B cell (primary cell): ENCODE results near the gene C3orf38. TPM values are rescaled to one million over a fixed set of nuclear protein-coding genes. Genes with fewer than 3 reads are reported as not detected.

ENCODE experiments used
- ATAC-seq: fragments of 200-7000 bp; cut with Tn5 transposase; one replicate; pipeline ENCODE4 v1.10.0; 2021; ENCODE audit warnings: low read depth, mild to moderate bottlenecking, moderate number of reproducible peaks, moderate library complexity
- CTCF ChIA-PET: fragments of 350-600 bp; sonication (Branson Sonifier 250); formaldehyde crosslinking; loops from one replicate; lab custom pipeline; 2021; ENCODE audit warnings: antibody characterized with exemption, inconsistent platforms; lab: Charles Lee
- POLR2A ChIA-PET: fragments of 350-600 bp; sonication (Branson Sonifier 250); formaldehyde crosslinking; loops from one replicate; lab custom pipeline; 2021; ENCODE audit warnings: antibody characterized with exemption; lab: Charles Lee
- DNase-seq: peaks from one replicate; pipeline ENCODE4 v3.0.0; 2013
- H2AFZ ChIP-seq: 2 replicates; pipeline ENCODE4 v1.6.1; 2012; ENCODE audit warnings: mild to moderate bottlenecking, low read depth, low read length; ENCODE audit not compliant: insufficient read depth, poor library complexity, severe bottlenecking
- H3K27ac ChIP-seq, 2 donors: 1 replicate in 1 of 2; 2 replicates in 1 of 2; pipeline ENCODE4 v1.5.1; 2012 to 2013; ENCODE audit warnings: low read length in 2 of 2, mild to moderate bottlenecking in 2 of 2, moderate library complexity in 1 of 2
- H3K27me3 ChIP-seq, 4 experiments: fragments of 200-600 bp in 1 of 4; sonication (generic) in 1 of 4; replicated peaks in 1 of 4; 1 replicate in 2 of 4; 2 replicates in 2 of 4; pipeline versions ENCODE4 v1.6.1 to v1.7.0; 2013 to 2016; ENCODE audit warnings: low read length in 3 of 4, mild to moderate bottlenecking in 2 of 4, mixed read lengths in 1 of 4, moderate library complexity in 1 of 4; ENCODE audit not compliant: insufficient read depth in 4 of 4, control insufficient read depth in 3 of 4; ENCODE audit errors: control extremely low read depth in 1 of 4
- H3K36me3 ChIP-seq, 2 experiments: replicated peaks in 1 of 2; 1 replicate in 1 of 2; 2 replicates in 1 of 2; pipeline versions ENCODE4 v1.6.1 to v1.7.1; 2013; ENCODE audit warnings: low read length in 1 of 2; ENCODE audit not compliant: insufficient read depth in 2 of 2, control insufficient read depth in 1 of 2; ENCODE audit errors: control extremely low read depth in 1 of 2, extremely low read depth in 1 of 2
- H3K4me1 ChIP-seq, 2 donors: fragments of 200-600 bp in 1 of 2; sonication (generic) in 1 of 2; 1 replicate in 1 of 2; 2 replicates in 1 of 2; pipeline versions ENCODE4 v1.5.1 to v1.6.1; 2013 to 2017; ENCODE audit warnings: low read length in 2 of 2; ENCODE audit not compliant: control insufficient read depth in 2 of 2, insufficient read depth in 2 of 2
- H3K4me2 ChIP-seq: replicated peaks from 2 replicates; pipeline ENCODE3; 2012; ENCODE audit warnings: mild to moderate bottlenecking, low read depth, low read length; ENCODE audit not compliant: poor library complexity, severe bottlenecking
- H3K4me3 ChIP-seq, 5 experiments: fragments of 200-600 bp in 1 of 5; sonication (generic) in 1 of 5; 1 replicate in 3 of 5; 2 replicates in 2 of 5; pipeline versions ENCODE4 v1.5.1 to v1.7.0; 2011 to 2016; ENCODE audit warnings: low read length in 4 of 5, mild to moderate bottlenecking in 4 of 5, low read depth in 2 of 5, control low read depth in 1 of 5, moderate library complexity in 1 of 5; ENCODE audit not compliant: insufficient read depth in 1 of 5; ENCODE audit errors: control extremely low read depth in 1 of 5, extremely low read depth in 1 of 5
- H3K79me2 ChIP-seq: fragments of 200-600 bp; sonication (generic); one replicate; pipeline ENCODE4 v1.6.0; 2016; ENCODE audit warnings: low read length; ENCODE audit not compliant: control insufficient read depth, insufficient read depth
- H3K9ac ChIP-seq: fragments of 200-600 bp; sonication (generic); 2 replicates; pipeline ENCODE4 v1.6.1; 2017; ENCODE audit warnings: mild to moderate bottlenecking, low read length, moderate library complexity
- H3K9me3 ChIP-seq, 3 donors: one replicate each; pipeline versions ENCODE4 v1.6.1 to v1.7.1; 2013; ENCODE audit warnings: low read length in 2 of 3; ENCODE audit not compliant: control insufficient read depth in 2 of 3, insufficient read depth in 1 of 3; ENCODE audit errors: control extremely low read depth in 1 of 3
- H4K20me1 ChIP-seq: 2 replicates; pipeline ENCODE4 v1.6.0; 2012; ENCODE audit warnings: mild to moderate bottlenecking, low read length; ENCODE audit not compliant: insufficient read depth, control insufficient read depth, poor library complexity, severe bottlenecking
- H3K27ac Mint-ChIP-seq: one replicate; pipeline ENCODE4 v1.8.0; 2021; ENCODE audit warnings: mixed read lengths
- H3K27me3 Mint-ChIP-seq: one replicate; pipeline ENCODE4 v1.8.0; 2021; ENCODE audit warnings: mixed read lengths
- H3K4me1 Mint-ChIP-seq: one replicate; pipeline ENCODE4 v1.8.0; 2021; ENCODE audit warnings: mixed read lengths
- H3K4me3 Mint-ChIP-seq: one replicate; pipeline ENCODE4 v1.8.0; 2021; ENCODE audit warnings: mixed read lengths
- H3K9me3 Mint-ChIP-seq: one replicate; pipeline ENCODE4 v1.8.0; 2022; ENCODE audit warnings: mixed read lengths; ENCODE audit not compliant: insufficient read depth
- CTCF ChIP-seq: fragments of 200-600 bp; IDR thresholded peaks from one replicate; pipeline ENCODE4 v1.8.0; 2022; ENCODE audit warnings: antibody characterized with exemption, mild to moderate bottlenecking
- EZH2 ChIP-seq: IDR thresholded peaks from 2 replicates; pipeline ENCODE4 v1.6.1; 2012; ENCODE audit warnings: borderline replicate concordance, low read depth, mild to moderate bottlenecking, moderate library complexity, low read length; ENCODE audit not compliant: insufficient read depth, poor library complexity, severe bottlenecking
- WGBS: methylation state at CpG from one replicate; pipeline ENCODE4 v1.1.5; 2013; ENCODE audit warnings: missing lambda C conversion rate; ENCODE audit not compliant: insufficient coverage; 5-methylcytosine and 5-hydroxymethylcytosine counted together
- intact Hi-C: fragments of 100-400 bp; cut with micrococcal nuclease; formaldehyde crosslinking; loops from one replicate; pipeline ENCODE4 v1.10.0; 2022
- polyA plus RNA-seq: library from polyadenylated mRNA; depleted of rRNA; stranded (reverse); fragments of >200 nt; gene quantifications from 2 replicates; pipeline ENCODE4 v1.2.3, GENCODE V29; 2012
- total RNA-seq, 2 donors: library from RNA; stranded (reverse); fragments of 120-200 nt in 1 of 2; gene quantifications; 1 replicate in 1 of 2; 2 replicates in 1 of 2; pipeline versions ENCODE4 v1.2.3 to v1.2.4, GENCODE V29; 2013 to 2022

The C3orf38 gene
- total and polyA plus RNA-seq, 2 donors (not counting 1 experiment from before 2014, with no cell fraction given): 19.8 to 42.5 TPM

GRCh38 chr3:88150806-88151205, 1.0 kb downstream of the C3orf38 start:
- peaks cover 59% of the 10 kb centered on the region for H3K79me2 ChIP-seq
- peak overlapping the region; percentile 99 for H3K4me3 Mint-ChIP-seq
- peak overlapping the region; percentile 94 for H3K4me2 ChIP-seq
- H3K4me3 ChIP-seq: peak overlapping the region; percentile 88 to 100 (median 95)
- H3K4me1 ChIP-seq: peaks cover 25 to 33% of the 10 kb centered on the region in 2 donors
- peak overlapping the region; percentile 97 for H3K9ac ChIP-seq
- no peaks in the 10 kb centered on the region for H3K9me3 ChIP-seq
- WGBS: no CpG with 5 or more reads among the region's 6 CpGs
- H3K4me1 Mint-ChIP-seq: peaks cover 38% of the 10 kb centered on the region
- H3K27me3 ChIP-seq: no peaks in the 10 kb centered on the region
- no peaks in the 10 kb centered on the region for H3K27me3 Mint-ChIP-seq
- peak overlapping the region; percentile 94 for H2AFZ ChIP-seq
- ATAC-seq (no peak), DNase-seq (peak; percentile 60)
- H3K27ac Mint-ChIP-seq: peak overlapping the region; percentile 99
- CTCF ChIA-PET: interaction anchor here (0.7 to 3.0 kb wide), 7 partner anchors 9 to 92 kb away, joined by 3 to 10 read pairs (median 3); partner anchors contain the start of gene CGGBP1
- intact Hi-C loops: loop anchor here (1.0 kb wide), 1 partner anchor 924 kb away; the partner anchor contains the start of gene CHMP2B
- peak overlapping the region; percentile 93 to 98 for H3K27ac ChIP-seq
- TF ChIP-seq CTCF: no peak
- no peak for TF ChIP-seq EZH2
- no peaks in the 10 kb centered on the region for H3K9me3 Mint-ChIP-seq
- peaks cover 6% of the 10 kb centered on the region for H4K20me1 ChIP-seq
- POLR2A ChIA-PET: interaction anchor here (2.5 kb wide), 1 partner anchor 92 kb away, joined by 25 read pairs; the partner anchor contains the start of genes CGGBP1 and ZNF654
- peaks cover 1 to 18% of the 10 kb centered on the region in 2 experiments for H3K36me3 ChIP-seq

- Mint-ChIP-seq H3K27me3 (no peaks in the 10 kb centered on the region), H3K4me3 (peak overlapping the region; percentile 99), H3K4me1 (peaks cover 42% of the 10 kb centered on the region), H3K9me3 (no peaks in the 10 kb centered on the region), H3K27ac (peak overlapping the region; percentile 29)
- H3K9ac ChIP-seq: peak overlapping the region; percentile 42
- peaks cover 25 to 33% of the 10 kb centered on the region in 2 donors for H3K4me1 ChIP-seq
- intact Hi-C loops: no loop called here
- no peaks in the 10 kb centered on the region for H3K9me3 ChIP-seq
- DNase-seq (peak; percentile 12), ATAC-seq (no peak)
- H3K4me2 ChIP-seq: peak overlapping the region; percentile 94
- CTCF ChIA-PET: interaction anchor here (0.7 to 1.9 kb wide), 5 partner anchors 8 to 93 kb away, joined by 3 to 7 read pairs (median 4); partner anchors contain the start of gene CGGBP1
- no peaks in the 10 kb centered on the region for H3K27me3 ChIP-seq
- no peak overlapping the region for H2AFZ ChIP-seq
- peak overlapping the region in 3 of 5 experiments; percentile 38 to 100 (median 92) for H3K4me3 ChIP-seq
- H3K27ac ChIP-seq: peak overlapping the region; percentile 57 to 98
- peaks cover 1 to 23% of the 10 kb centered on the region in 2 experiments for H3K36me3 ChIP-seq
- peaks cover 64% of the 10 kb centered on the region for H3K79me2 ChIP-seq
- peaks cover 7% of the 10 kb centered on the region for H4K20me1 ChIP-seq
- POLR2A ChIA-PET: interaction anchor here (2.5 kb wide), 1 partner anchor 93 kb away, joined by 25 read pairs; the partner anchor contains the start of genes CGGBP1 and ZNF654
- no peak for TF ChIP-seq CTCF
- TF ChIP-seq EZH2: no peak
- WGBS: 40% methylated on average over 1 of the region's 4 CpGs
Measured at GRCh38 chr3:88151358-88151757, 1.6 kb downstream of the C3orf38 start.
